Transverse colon (tissue), 4 donors: Measurements from ENCODE around the gene RASL12.

Experiments
- EP300 ChIP-seq: sonication (generic); formaldehyde crosslinking; IDR thresholded peaks from one replicate; pipeline ENCODE4 v1.6.1; 2017; ENCODE audit warnings: antibody characterized with exemption, low read depth
- POLR2A ChIP-seq: fragments of 450-650 bp; IDR thresholded peaks from one replicate; pipeline ENCODE4 v1.6.1; 2016; ENCODE audit warnings: antibody characterized with exemption, mild to moderate bottlenecking, moderate library complexity
- POLR2AphosphoS5 ChIP-seq, 3 donors: sonication (generic); formaldehyde crosslinking; IDR thresholded peaks; one replicate each; pipeline ENCODE4 v1.6.1; 2016; ENCODE audit warnings: antibody characterized with exemption in 3 of 3
- TF ChIP-seq, protein P1 (sequence below), 5 experiments: fragments of 200-600 bp in 3 of 5; fragments of 450-650 bp in 2 of 5; sonication (generic) in 3 of 5; IDR thresholded peaks; 1 replicate in 2 of 5; 2 replicates in 3 of 5; pipeline ENCODE4 v1.5.1; 2016 to 2017; ENCODE audit warnings: antibody characterized with exemption in 5 of 5, inconsistent platforms in 3 of 5, mild to moderate bottlenecking in 2 of 5, moderate library complexity in 1 of 5

DNA sequence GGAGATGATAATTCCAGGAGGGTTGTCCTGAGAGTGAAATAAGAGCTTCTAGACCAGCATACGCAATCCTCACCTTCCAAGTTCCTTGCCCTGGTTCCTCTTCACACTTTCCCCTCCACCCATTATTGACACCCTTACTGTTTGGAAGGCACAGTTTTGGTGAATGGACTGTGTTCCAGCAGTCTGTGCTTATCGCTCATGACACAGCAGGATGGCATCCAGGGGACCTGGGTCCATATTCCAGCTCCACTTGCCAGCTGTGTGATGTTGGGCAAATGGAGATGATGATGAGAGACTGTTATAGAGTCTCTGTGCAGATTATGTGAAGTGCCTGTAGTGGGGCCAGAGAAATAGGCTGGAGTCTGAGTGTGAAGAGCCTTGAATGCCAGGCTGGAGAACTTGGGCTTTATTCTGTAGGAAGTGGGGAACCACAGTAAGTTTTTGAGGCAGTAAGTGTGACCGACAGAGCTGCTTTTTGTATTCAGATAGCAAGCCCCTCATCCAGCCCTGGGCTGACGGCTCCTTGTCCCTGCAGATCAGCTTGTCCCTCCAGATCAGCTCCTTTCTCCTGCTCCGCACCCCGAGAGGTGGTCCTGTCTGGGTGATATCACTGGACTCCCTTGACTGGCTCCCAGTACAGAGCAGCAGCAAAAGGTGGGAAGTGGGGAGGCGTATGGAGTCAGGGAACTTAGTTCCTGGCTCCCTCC is 16.9 kb upstream of the RASL12 start:
- TF ChIP-seq, protein P1, sequence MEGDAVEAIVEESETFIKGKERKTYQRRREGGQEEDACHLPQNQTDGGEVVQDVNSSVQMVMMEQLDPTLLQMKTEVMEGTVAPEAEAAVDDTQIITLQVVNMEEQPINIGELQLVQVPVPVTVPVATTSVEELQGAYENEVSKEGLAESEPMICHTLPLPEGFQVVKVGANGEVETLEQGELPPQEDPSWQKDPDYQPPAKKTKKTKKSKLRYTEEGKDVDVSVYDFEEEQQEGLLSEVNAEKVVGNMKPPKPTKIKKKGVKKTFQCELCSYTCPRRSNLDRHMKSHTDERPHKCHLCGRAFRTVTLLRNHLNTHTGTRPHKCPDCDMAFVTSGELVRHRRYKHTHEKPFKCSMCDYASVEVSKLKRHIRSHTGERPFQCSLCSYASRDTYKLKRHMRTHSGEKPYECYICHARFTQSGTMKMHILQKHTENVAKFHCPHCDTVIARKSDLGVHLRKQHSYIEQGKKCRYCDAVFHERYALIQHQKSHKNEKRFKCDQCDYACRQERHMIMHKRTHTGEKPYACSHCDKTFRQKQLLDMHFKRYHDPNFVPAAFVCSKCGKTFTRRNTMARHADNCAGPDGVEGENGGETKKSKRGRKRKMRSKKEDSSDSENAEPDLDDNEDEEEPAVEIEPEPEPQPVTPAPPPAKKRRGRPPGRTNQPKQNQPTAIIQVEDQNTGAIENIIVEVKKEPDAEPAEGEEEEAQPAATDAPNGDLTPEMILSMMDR (IDR thresholded peaks at IDR 0.05), result no peak
- TF ChIP-seq POLR2A, result no peak
- TF ChIP-seq EP300, result no peak
- TF ChIP-seq POLR2AphosphoS5 (IDR thresholded peaks at IDR 0.05), result no peak
